HL-60 (cell line): ENCODE data around the gene EOMES.

Source experiments
- DNase-seq, 2 experiments: peaks; one replicate each; pipeline ENCODE4 v3.0.0-alpha.2; 2010 to 2020; ENCODE audit warnings: low read depth in 1 of 2, low spot score in 1 of 2
- H3K27ac ChIP-seq: fragments of 250-450 bp; sonication (Bioruptor Pico); replicated peaks from 2 replicates; pipeline ENCODE4 v1.5.1; 2020; ENCODE audit warnings: mild to moderate bottlenecking, moderate library complexity
- H3K27me3 ChIP-seq: fragments of 250-450 bp; sonication (Bioruptor Pico); 2 replicates; pipeline ENCODE4 v1.5.1; 2021; ENCODE audit warnings: mild to moderate bottlenecking, moderate library complexity; ENCODE audit not compliant: insufficient read depth, poor library complexity, severe bottlenecking
- H3K4me3 ChIP-seq: replicated peaks from 2 replicates; pipeline ENCODE4 v1.5.1; 2011; ENCODE audit warnings: mild to moderate bottlenecking, control low read depth, low read length; ENCODE audit not compliant: insufficient read depth
- GABPA ChIP-seq: IDR thresholded peaks from 2 replicates; pipeline ENCODE4 v1.6.1; 2012; ENCODE audit warnings: low read depth
- POLR2AphosphoS5 ChIP-seq: IDR thresholded peaks from 2 replicates; pipeline ENCODE4 v1.6.1; 2012; ENCODE audit warnings: low read depth
- SPI1 ChIP-seq: IDR thresholded peaks from 2 replicates; pipeline ENCODE4 v1.6.1; 2012; ENCODE audit warnings: low read depth, mild to moderate bottlenecking, borderline replicate concordance
- TF ChIP-seq, protein P1 (sequence below): IDR thresholded peaks from 2 replicates; pipeline ENCODE4 v1.6.1; 2012; ENCODE audit warnings: low read depth; ENCODE audit not compliant: insufficient replicate concordance
- TF ChIP-seq, protein P2 (sequence below): IDR thresholded peaks from one replicate; pipeline ENCODE4 v1.5.1; 2011; ENCODE audit warnings: low read length, control low read depth, inconsistent platforms; ENCODE audit not compliant: insufficient read depth

Gene EOMES

DNA sequence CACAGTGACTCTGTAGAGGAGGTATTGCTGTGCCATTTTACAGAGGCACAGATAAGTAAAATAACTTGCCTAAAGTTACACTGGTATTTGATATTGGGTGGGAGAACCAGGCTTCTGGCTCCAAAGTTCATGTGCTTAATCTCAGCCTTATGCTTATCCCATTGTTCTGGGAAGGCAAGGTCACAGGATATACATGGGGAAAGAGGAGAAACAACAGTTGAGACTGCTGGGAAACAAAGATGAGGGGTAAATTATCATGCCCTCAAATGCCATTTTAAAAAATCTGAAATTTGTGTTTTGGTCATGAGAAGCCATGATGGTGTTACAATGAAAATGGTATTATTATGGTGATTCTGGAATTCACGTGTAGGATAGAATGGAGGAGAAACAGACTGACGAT is 54.4 kb downstream of the EOMES start:
- no peaks in the 10 kb centered on the region for H3K27me3 ChIP-seq
- no peak overlapping the region for H3K4me3 ChIP-seq
- TF ChIP-seq, protein P1, sequence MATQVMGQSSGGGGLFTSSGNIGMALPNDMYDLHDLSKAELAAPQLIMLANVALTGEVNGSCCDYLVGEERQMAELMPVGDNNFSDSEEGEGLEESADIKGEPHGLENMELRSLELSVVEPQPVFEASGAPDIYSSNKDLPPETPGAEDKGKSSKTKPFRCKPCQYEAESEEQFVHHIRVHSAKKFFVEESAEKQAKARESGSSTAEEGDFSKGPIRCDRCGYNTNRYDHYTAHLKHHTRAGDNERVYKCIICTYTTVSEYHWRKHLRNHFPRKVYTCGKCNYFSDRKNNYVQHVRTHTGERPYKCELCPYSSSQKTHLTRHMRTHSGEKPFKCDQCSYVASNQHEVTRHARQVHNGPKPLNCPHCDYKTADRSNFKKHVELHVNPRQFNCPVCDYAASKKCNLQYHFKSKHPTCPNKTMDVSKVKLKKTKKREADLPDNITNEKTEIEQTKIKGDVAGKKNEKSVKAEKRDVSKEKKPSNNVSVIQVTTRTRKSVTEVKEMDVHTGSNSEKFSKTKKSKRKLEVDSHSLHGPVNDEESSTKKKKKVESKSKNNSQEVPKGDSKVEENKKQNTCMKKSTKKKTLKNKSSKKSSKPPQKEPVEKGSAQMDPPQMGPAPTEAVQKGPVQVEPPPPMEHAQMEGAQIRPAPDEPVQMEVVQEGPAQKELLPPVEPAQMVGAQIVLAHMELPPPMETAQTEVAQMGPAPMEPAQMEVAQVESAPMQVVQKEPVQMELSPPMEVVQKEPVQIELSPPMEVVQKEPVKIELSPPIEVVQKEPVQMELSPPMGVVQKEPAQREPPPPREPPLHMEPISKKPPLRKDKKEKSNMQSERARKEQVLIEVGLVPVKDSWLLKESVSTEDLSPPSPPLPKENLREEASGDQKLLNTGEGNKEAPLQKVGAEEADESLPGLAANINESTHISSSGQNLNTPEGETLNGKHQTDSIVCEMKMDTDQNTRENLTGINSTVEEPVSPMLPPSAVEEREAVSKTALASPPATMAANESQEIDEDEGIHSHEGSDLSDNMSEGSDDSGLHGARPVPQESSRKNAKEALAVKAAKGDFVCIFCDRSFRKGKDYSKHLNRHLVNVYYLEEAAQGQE = no peak
- no peak for TF ChIP-seq GABPA
- TF ChIP-seq SPI1 = no peak
- TF ChIP-seq POLR2AphosphoS5 = no peak
- TF ChIP-seq, protein P2, sequence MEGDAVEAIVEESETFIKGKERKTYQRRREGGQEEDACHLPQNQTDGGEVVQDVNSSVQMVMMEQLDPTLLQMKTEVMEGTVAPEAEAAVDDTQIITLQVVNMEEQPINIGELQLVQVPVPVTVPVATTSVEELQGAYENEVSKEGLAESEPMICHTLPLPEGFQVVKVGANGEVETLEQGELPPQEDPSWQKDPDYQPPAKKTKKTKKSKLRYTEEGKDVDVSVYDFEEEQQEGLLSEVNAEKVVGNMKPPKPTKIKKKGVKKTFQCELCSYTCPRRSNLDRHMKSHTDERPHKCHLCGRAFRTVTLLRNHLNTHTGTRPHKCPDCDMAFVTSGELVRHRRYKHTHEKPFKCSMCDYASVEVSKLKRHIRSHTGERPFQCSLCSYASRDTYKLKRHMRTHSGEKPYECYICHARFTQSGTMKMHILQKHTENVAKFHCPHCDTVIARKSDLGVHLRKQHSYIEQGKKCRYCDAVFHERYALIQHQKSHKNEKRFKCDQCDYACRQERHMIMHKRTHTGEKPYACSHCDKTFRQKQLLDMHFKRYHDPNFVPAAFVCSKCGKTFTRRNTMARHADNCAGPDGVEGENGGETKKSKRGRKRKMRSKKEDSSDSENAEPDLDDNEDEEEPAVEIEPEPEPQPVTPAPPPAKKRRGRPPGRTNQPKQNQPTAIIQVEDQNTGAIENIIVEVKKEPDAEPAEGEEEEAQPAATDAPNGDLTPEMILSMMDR = no peak
- no peak for DNase-seq
- no peak overlapping the region for H3K27ac ChIP-seq

DNA sequence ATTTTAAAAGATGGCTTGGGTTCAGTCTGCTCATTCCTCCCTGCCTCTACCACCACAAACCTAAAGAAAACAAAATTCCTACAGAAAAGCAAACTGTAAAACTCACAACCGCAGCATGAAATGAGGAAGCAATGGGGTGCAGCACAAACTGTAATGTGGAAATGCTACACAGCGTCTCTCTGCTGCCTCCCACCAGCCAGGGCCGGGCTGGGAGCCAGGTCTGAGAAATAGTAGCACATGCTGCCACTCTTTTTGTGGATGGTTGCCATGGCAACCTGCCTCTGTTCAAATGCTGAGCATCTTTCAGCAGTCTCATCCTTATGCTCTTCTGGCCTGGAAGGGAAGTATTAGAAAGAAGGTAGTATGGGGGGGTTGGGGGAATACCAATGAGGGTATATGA is 55.4 kb downstream of the EOMES start:
- H3K27me3 ChIP-seq = no peaks in the 10 kb centered on the region
- peak; percentile 56 to 93 for DNase-seq
- peak overlapping the region; percentile 86 for H3K27ac ChIP-seq
- TF ChIP-seq, protein P2 = no peak
- peak; percentile 40; the same call in 1 of the 2 replicates for TF ChIP-seq SPI1
- TF ChIP-seq, protein P1 = no peak
- peak; percentile 61; the same call in 1 of the 2 replicates for TF ChIP-seq POLR2AphosphoS5
- no peak for TF ChIP-seq GABPA
- H3K4me3 ChIP-seq = no peak overlapping the region

DNA sequence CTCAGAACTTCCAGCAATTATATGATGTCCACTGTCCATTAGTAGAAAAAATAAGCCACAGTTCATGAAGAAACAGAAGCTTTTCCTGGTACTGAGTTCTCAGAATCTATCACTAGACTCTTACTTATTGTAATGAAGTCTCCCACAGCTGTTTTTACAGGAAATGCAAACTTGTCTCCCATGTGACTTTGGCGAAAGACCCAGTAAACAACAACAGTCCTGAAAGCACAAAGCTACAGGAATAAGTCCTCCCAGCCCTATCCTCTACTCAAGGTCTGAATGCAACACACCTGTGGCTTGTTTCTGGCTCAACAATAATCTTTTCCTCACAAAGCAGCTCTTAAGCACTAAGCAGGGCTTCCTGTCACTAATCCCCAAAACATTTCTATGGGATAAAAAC is 55.9 kb downstream of the EOMES start:
- no peak for DNase-seq
- no peak for TF ChIP-seq SPI1
- TF ChIP-seq POLR2AphosphoS5 = no peak
- TF ChIP-seq, protein P2 = no peak
- TF ChIP-seq GABPA = no peak
- TF ChIP-seq, protein P1 = no peak
- no peak overlapping the region for H3K4me3 ChIP-seq
- no peaks in the 10 kb centered on the region for H3K27me3 ChIP-seq
- peak overlapping the region; percentile 86 for H3K27ac ChIP-seq
